ENCODE measurements around the gene CNTNAP2. TPM values are rescaled to one million over a fixed set of nuclear protein-coding genes. Genes with fewer than 3 reads are reported as not detected.

CNTNAP2 gene
- total and polyA plus RNA-seq, 9 of the 15 experiments (the other 6 are each of a cell fraction or from before 2014, with no cell fraction given), result 0.04 to 0.62 (median 0.09) TPM; not detected in 4

- Histone ChIP-seq H2AFZ (ENCODE audit: low read depth, low read length) (no peak overlapping the region), H3K4me3 (no peak overlapping the region), H3K27ac (ENCODE audit: extremely low read depth, low read depth, low read length) (no peak overlapping the region), H3K4me2 (ENCODE audit: insufficient read depth, low read length) (no peak overlapping the region), H4K20me1 (replicated peaks; ENCODE audit: control insufficient read depth, insufficient read depth, low read length) (no peaks in the 10 kb centered on the region), H3K4me1 (replicated peaks in 1 of 2; ENCODE audit: control insufficient read depth in 2 of 2, insufficient read depth in 2 of 2, low read length in 2 of 2) (no peaks in the 10 kb centered on the region), H3K36me3 (ENCODE audit: control insufficient read depth, insufficient read depth, low read length) (no peaks in the 10 kb centered on the region), H3K9me3 (replicated peaks; ENCODE audit: control insufficient read depth, insufficient read depth, low read depth, low read length) (peaks cover 4% of the 10 kb centered on the region; the same call in 1 of the 2 replicates), H3K27me3 (ENCODE audit: control insufficient read depth in 2 of 2, insufficient read depth in 2 of 2, low read length in 2 of 2) (peaks cover 6% of the 10 kb centered on the region in 2 experiments), H3K79me2 (ENCODE audit: control insufficient read depth, insufficient read depth, low read length) (no peaks in the 10 kb centered on the region), H3K9me1 (ENCODE audit: control insufficient read depth, insufficient read depth, low read length) (no peaks in the 10 kb centered on the region), H3K9ac (ENCODE audit: insufficient read depth in 1 of 2, low read depth in 2 of 2, low read length in 2 of 2) (no peak overlapping the region)
- intact Hi-C loops (cut with micrococcal nuclease) (no loop called here), in situ Hi-C loops (cut with MboI) (no loop called here)
- DNase-seq (ENCODE audit: extremely low read depth in 1 of 4, low spot score in 3 of 4), result no peak
- no peak for FAIRE-seq
- no TSS peak for BruUV-seq (replicated peaks)
- CTCF ChIA-PET (ENCODE audit: low intra/inter-chr PET ratio), result no interaction called here
- ATAC-seq, result no peak
- POLR2A ChIA-PET, result no interaction called here
- TF ChIP-seq NFATC3 (IDR thresholded peaks at IDR 0.05) (no peak), GTF2B (IDR thresholded peaks at IDR 0.05; ENCODE audit: extremely low read depth, insufficient read length) (no peak), ZZZ3 (IDR thresholded peaks at IDR 0.05) (no peak), TSC22D4 (tag; IDR thresholded peaks at IDR 0.05) (0 out of 2 replicates have a peak, but pooled peaks have one; percentile 50), ZNF316 (IDR thresholded peaks at IDR 0.05) (no peak), ADNP (tag; IDR thresholded peaks at IDR 0.05) (no peak), NFIX (CRISPR knock-in tag; IDR thresholded peaks at IDR 0.05; ENCODE audit: low read depth) (no peak), REST (IDR thresholded peaks at IDR 0.05; ENCODE audit: borderline replicate concordance) (no peak), REST (CRISPR knock-in tag; IDR thresholded peaks at IDR 0.05; ENCODE audit: low read depth) (no peak), ARID2 (IDR thresholded peaks at IDR 0.05) (peak; percentile 44), SIN3A (IDR thresholded peaks at IDR 0.05; ENCODE audit: borderline replicate concordance in 2 of 2, control insufficient read depth in 1 of 2, low read depth in 2 of 2, low read length in 2 of 2) (no peak), KDM1A (IDR thresholded peaks at IDR 0.05) (peak in 1 of 2 experiments; percentile 29; a peak in 1 of 4 replicates), MTF1 (CRISPR knock-in tag; IDR thresholded peaks at IDR 0.05; ENCODE audit: borderline replicate concordance) (no peak), MLLT1 (IDR thresholded peaks at IDR 0.05) (peak in 1 of 2 experiments; percentile 24; a peak in 1 of 4 replicates)
- WGBS (ENCODE audit: insufficient coverage, low coverage, missing lambda C conversion rate), result 2% methylated on average over 4 of the region's 4 CpGs
These were observed 2346.6 kb downstream of the CNTNAP2 start for GRCh38 chr7:148463210-148463609.
